ENCODE measurements around the gene COL27A1. TPM values are rescaled to one million over a fixed set of nuclear protein-coding genes. Genes with fewer than 3 reads are reported as not detected.
A peak's percentile ranks its signal among the peaks of the same experiment; 100 is the strongest.

COL27A1 gene
- total RNA-seq, 1 experiment from 2014 or later: 3.1 TPM

DNA sequence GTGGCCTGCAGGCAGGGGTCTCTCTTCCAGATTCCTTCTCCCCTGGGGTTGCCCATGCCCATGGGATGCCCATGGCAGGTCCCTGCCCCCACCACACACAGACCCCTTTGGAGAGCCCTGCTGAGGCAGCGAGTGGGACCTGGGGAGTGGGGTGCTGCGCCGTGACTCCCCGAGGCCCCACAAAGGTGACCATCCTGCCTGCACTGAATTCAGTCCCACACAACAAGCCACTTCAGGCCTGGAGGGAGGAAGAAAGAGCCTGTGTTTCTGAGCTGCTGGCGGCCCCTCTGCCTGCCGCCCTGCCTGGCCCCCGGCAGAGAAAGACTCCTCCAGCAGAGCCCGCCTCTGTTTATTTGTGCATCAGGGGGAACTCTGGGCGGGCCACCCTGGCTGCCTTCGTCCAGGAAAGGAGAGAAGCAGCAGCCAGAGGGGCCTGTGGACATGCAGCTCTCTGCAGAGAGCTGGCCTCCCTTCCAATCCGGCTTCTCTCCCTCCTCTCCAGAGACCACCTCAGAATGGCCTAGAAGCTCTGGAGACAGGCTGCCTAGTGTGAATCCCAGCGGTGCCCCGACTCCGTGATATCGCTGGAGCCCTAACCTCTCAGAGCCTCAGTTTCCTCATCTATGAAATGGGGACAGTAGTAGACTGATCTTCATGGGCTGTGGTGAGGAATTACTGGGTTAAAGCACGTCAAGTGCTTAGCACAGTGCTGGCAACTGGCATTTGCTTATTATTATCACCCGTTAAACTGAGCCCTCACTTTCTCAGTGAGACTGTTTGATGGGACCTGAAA lies 72.9 kb downstream of the COL27A1 start:
- DNase-seq (ENCODE audit: low read depth): no peak
- in situ Hi-C loops (cut with HindIII; ENCODE audit: low pct_unique_long_range_greater_than_20kb, low sequenced_read_pairs): no loop called here

DNA sequence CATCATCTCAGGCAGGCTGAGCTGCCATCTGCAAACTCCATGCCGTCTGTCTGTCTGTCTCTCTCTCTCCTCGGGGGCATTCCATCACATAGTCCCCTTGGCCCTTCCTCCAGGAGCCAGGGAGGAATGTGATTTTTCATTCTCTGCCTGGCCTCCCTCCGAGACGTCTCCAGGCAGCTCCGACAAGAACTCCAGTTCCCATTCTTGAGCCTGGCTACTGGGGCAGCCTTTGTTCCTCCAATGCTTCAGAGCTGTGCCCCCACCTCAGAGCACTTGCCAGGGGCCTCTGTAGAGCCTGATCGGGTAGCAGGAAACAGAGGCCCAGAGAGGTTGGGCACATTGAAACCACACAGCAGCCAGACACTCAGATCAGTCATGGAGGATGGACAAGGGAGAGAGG lies 74.0 kb downstream of the COL27A1 start:
- DNase-seq (ENCODE audit: low read depth): no peak
- in situ Hi-C loops (cut with HindIII; ENCODE audit: low pct_unique_long_range_greater_than_20kb, low sequenced_read_pairs): no loop called here

GRCh38 chr9:114230068-114230467 lies 74.7 kb downstream of the COL27A1 start:
- in situ Hi-C loops (cut with HindIII; ENCODE audit: low pct_unique_long_range_greater_than_20kb, low sequenced_read_pairs): no loop called here

DNA sequence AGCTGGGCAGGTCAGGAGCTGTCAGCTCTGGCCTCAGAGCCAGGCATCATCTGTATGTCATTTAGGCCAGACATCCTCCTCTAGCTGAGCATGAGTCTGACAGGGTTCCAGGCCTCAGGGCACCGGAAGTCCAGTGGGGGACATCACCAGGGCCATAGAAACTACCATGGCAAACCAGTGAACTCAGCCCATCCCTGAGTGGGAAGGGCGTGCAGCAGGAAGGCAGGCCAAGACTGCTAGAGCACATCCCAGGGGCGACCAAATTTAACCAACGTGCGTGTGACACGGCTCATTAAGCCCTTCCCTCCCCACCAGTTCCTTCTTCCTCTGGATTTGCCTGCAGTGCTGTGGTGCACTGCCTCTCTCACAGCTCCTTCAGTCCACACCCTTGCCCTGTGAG lies 75.9 kb downstream of the COL27A1 start:
- DNase-seq (ENCODE audit: low read depth): peak; percentile 47
- in situ Hi-C loops (cut with HindIII; ENCODE audit: low pct_unique_long_range_greater_than_20kb, low sequenced_read_pairs): no loop called here

More at GRCh38 chr9:114230068-114230467, 74.7 kb downstream of the COL27A1 start:
- DNase-seq (ENCODE audit: low read depth): no peak

- no peak for DNase-seq (ENCODE audit: low read depth)
- in situ Hi-C loops (cut with HindIII; ENCODE audit: low pct_unique_long_range_greater_than_20kb, low sequenced_read_pairs): no loop called here
These were observed 76.5 kb downstream of the COL27A1 start for GRCh38 chr9:114231719-114232449.

GRCh38 chr9:114233491-114234185 lies 78.3 kb downstream of the COL27A1 start:
- in situ Hi-C loops (cut with HindIII; ENCODE audit: low pct_unique_long_range_greater_than_20kb, low sequenced_read_pairs): no loop called here
- DNase-seq (ENCODE audit: low read depth): no peak

DNA sequence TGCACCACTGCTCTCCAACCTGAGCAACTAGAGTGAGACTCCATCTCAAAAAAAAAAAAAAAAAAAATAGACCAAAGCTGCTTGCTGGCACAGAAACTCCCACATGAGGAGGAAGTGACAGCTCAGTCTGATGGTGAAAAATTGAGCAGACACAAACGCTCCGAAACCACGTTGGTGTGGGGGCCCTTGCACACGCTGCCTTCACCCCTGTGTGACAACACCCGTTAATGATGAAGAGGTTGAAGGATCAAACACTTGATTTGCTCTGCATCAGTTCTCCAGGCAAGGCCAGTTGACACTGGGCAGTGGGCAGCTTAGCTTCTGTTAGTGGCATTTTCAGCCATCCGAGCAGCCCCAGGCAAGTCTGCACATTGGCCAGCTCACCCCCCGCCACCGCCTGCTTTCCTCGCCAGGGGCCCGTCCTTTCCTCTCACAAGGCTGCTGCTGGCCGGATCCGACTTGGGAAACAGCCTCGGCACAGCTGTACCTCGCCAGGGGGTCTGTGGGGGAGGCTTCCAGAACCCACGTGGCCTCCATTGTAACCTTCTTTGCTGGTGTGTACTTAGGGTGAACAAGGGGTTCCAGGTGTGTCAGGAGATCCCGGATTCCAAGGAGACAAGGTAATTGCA lies 79.8 kb downstream of the COL27A1 start:
- no peak for DNase-seq (ENCODE audit: low read depth)
- in situ Hi-C loops (cut with HindIII; ENCODE audit: low pct_unique_long_range_greater_than_20kb, low sequenced_read_pairs): no loop called here

- in situ Hi-C loops (cut with HindIII; ENCODE audit: low pct_unique_long_range_greater_than_20kb, low sequenced_read_pairs): no loop called here
- no peak for DNase-seq (ENCODE audit: low read depth)
These were observed 81.2 kb downstream of the COL27A1 start for GRCh38 chr9:114236391-114237138.

GRCh38 chr9:114237247-114237646 lies 81.9 kb downstream of the COL27A1 start:
- in situ Hi-C loops (cut with HindIII; ENCODE audit: low pct_unique_long_range_greater_than_20kb, low sequenced_read_pairs): no loop called here

GRCh38 chr9:114237781-114238180 lies 82.4 kb downstream of the COL27A1 start:
- DNase-seq (ENCODE audit: low read depth): no peak

More at GRCh38 chr9:114237247-114237646, 81.9 kb downstream of the COL27A1 start:
- DNase-seq (ENCODE audit: low read depth): no peak

GRCh38 chr9:114238472-114238871 lies 83.1 kb downstream of the COL27A1 start:
- in situ Hi-C loops (cut with HindIII; ENCODE audit: low pct_unique_long_range_greater_than_20kb, low sequenced_read_pairs): no loop called here
- DNase-seq (ENCODE audit: low read depth): no peak

More at GRCh38 chr9:114237781-114238180, 82.4 kb downstream of the COL27A1 start:
- in situ Hi-C loops (cut with HindIII; ENCODE audit: low pct_unique_long_range_greater_than_20kb, low sequenced_read_pairs): no loop called here

GRCh38 chr9:114238891-114239875 lies 83.8 kb downstream of the COL27A1 start:
- in situ Hi-C loops (cut with HindIII; ENCODE audit: low pct_unique_long_range_greater_than_20kb, low sequenced_read_pairs): no loop called here
- DNase-seq (ENCODE audit: low read depth): no peak

DNA sequence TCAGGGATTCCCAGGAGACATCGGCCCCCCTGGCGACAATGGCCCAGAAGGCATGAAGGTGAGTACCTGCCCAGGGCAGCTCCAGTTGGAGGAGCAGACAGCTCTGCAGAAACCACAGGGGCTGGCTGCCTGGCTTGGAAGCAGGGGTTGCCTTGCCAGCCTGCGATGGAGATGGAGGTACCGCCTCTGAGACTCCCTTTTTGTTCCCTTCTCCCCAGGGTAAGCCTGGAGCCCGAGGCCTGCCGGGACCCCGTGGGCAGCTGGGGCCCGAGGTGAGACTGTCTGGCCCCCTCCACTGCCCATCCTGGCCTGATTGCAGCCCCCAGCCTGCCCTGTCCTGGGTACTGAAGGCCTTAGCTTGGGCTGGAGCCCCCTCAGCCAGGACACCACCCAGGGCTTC lies 84.9 kb downstream of the COL27A1 start:
- in situ Hi-C loops (cut with HindIII; ENCODE audit: low pct_unique_long_range_greater_than_20kb, low sequenced_read_pairs): no loop called here
- DNase-seq (ENCODE audit: low read depth): no peak

GRCh38 chr9:114240647-114241558 lies 85.6 kb downstream of the COL27A1 start:
- no peak for DNase-seq (ENCODE audit: low read depth)
- in situ Hi-C loops (cut with HindIII; ENCODE audit: low pct_unique_long_range_greater_than_20kb, low sequenced_read_pairs): no loop called here

DNA sequence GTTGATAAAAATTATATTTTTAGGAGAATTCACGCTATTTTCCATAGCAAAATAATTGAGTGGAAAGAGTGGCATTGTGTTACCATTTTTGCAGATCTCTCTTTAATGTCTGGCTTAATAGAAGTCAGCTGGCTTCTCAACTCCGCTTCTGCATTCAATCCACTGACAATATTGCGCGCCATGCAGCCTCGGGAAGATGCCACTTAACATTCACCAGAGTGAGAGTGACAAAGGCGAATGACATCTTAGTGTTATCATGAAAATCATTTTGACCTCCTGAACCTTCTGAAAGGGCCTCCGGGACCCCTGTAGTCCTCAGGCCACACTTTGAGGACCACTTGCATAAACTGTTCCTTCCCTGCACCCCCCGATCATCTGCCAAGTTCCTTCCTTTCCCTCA lies 87.5 kb downstream of the COL27A1 start:
- in situ Hi-C loops (cut with HindIII; ENCODE audit: low pct_unique_long_range_greater_than_20kb, low sequenced_read_pairs): no loop called here
- no peak for DNase-seq (ENCODE audit: low read depth)

DNA sequence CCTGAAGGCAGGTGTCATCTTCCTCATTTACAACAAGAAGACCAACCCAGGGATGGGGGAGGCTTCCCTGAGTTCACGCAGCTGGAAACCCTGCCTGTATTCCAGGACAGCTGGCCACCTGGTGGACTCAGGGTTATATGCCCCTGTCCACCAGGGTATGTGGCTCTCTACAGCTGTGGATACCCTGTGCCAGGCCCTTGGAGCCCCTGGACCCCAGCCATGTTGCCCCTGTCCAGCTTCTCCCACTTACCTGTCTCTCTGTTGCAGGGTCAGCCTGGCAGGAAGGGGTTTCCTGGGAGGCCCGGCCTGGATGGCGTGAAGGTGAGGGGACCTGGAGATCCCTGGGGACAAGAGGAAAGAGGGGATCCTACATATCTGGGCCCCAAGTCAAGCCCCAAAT lies 87.9 kb downstream of the COL27A1 start:
- no peak for DNase-seq (ENCODE audit: low read depth)
- in situ Hi-C loops (cut with HindIII; ENCODE audit: low pct_unique_long_range_greater_than_20kb, low sequenced_read_pairs): no loop called here

Measured in Caki2 (cell line).